Stimulated activated CD4-positive, alpha-beta T cell treated with anti-CD3 and anti-CD28 coated beads, TNF-alpha, amount 100 ng/mL, for 48 hours (primary cell): ENCODE results near the gene CCDC88B.

Experiments
- DNase-seq, 3 donors: peaks; one replicate each; pipeline ENCODE4 v3.0.0-alpha.2; 2020; ENCODE audit warnings: low read depth in 3 of 3

CCDC88B gene

DNA sequence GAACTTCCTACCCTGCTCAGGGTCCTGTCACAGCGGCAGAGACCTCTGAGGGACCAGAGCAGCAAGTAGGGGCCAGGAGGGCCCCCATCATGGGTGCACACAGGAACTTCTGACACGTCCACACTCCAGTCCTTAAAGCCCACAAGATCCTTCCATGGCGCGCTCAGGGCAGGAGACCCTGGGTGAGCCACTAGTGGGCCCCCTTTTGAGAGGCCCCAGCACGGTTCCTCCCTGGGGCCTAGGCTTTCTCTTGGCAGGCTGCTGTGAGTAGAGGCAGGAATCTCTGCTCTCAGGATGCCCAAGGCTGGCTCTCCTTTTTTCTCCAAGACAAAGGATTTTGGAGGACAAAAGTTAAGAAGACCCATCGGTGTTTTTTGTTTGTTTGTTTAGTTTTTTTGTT lies 41.3 kb downstream of the CCDC88B start:
- DNase-seq = no peak

DNA sequence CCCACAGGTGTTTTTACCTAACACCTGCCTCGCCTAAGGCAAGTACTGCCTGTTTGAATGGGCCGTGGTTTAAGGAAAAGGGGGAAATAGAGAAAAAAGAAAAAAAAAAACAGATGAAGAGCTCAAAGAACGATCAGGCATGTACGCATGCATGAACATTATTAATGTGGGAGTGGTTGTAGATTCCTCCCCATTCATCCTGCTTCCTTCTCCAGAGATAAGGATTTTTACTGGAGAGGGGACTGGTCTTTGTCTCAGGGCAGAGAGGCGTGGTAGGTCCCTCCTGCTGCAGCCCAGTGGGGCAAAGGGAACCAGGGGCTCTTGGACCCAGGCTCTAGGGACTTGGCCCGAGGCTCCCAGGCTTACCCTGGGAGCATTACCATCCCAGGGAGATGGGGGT lies 42.0 kb downstream of the CCDC88B start:
- no peak for DNase-seq

DNA sequence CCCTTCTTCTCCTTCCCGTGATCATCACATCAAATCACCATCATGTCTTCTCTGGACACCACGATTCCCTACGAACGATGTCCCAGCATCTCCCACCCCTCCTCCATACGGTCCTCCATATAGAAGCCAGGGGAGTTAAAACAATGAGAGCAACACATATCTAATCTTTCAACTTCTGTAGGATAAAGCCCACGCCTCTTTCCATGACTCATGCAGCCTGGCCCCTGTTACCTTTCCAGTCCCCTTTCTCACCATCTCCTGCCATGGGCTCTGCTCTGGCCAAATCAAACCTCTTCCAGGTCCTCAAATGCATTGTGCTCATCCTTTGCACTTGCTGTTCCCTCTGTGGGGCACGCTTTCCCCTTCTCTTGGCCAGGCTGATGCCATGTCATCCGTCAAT lies 42.6 kb downstream of the CCDC88B start:
- no peak for DNase-seq

DNA sequence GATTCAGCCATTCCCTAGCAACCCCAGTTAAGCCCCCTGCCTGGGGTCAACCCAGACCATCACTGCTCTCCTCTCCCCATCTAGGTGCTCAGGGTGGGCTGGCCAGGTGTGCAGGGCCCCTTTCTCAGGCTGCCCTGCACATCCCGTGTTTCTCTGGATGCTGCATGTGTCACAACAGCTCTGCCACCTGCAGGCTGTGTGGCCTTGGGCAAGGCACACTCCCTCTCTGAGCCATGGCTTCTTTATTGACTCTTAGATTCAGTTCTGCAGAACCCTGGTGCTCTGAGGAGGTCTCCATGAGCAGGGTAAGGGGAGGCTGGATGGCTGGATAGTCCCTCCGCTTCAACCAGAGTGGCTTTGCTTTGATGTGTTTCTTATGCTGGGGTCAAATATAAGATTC lies 43.6 kb downstream of the CCDC88B start:
- no peak for DNase-seq

DNA sequence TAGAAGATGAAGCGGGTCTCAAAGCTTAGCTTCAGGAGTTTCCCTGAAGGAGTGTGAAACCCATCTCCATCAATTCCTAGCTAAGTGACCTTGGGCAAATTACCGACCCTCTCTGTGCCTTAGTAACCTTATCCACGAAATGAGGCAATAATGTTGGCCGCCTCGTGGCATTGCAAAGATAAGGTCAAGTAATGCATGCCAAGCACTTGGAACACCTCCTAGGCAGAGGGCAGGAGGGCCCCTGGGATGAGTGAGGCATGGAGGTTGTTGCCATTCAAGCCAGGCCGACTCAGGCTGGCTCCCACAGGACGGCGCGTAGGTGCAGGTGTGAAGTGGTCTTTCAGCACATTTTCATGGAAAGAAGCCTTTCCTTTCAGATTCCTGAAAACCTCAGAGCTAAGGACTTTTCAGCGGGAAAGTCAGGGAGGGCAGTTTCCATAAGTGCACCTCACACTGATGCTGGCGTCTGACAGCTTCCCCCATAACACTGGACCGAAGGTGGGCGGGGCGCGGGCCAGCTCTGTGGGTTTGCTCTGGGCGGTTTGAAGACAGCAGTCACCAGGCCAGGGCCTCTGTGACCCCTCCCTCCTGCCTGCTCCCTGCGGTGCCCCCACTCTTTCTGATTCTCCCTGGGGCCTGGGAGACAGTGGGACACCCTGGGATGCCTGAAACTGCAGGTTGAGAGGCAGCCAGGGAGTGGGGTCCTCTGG lies 44.2 kb downstream of the CCDC88B start:
- DNase-seq = no peak

DNA sequence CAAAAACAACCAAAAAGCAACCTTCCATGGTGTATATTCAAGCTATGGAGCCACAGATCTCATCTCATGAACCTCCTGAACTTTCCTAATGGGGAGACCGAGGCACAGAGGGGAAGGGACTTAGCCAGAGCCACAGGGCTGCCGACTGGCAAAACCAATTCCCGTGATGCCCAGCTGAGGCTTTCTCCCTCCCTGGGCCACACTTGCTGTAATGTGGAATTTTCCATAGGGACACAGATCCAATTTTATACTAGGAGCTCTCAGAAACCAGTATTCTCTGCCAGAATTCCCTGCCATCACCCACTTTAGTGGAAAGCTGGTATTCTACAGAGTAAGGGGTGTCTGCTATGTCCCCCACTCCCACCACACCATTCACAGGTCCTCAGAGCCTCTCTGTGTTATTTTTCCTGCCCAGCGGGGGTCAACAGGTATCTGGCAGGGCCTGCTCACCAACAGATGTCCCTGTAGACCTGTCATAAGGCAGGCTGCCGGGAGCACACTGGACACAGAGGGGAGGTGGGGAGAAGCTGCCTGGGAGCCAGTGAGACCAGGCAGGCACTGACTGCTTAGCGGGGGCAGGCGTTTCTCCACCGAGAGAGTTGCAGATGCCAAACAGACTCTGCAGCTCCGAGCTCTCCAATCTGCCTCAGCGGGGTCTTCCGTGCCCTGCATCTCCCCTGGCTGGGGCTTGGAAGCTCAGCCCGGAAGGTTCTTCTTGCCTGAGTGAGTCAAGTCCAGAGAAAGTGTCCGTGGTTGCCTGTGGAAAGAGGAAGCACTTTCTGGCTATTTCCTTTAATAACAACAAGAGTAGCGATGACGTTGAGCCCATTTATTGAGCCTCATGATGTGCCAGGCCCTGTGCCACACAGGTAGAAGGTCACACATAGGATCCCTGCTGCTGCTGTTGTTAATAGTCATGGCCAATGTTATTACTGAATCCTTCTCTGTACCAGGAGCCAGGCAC lies 45.3 kb downstream of the CCDC88B start:
- DNase-seq = no peak

DNA sequence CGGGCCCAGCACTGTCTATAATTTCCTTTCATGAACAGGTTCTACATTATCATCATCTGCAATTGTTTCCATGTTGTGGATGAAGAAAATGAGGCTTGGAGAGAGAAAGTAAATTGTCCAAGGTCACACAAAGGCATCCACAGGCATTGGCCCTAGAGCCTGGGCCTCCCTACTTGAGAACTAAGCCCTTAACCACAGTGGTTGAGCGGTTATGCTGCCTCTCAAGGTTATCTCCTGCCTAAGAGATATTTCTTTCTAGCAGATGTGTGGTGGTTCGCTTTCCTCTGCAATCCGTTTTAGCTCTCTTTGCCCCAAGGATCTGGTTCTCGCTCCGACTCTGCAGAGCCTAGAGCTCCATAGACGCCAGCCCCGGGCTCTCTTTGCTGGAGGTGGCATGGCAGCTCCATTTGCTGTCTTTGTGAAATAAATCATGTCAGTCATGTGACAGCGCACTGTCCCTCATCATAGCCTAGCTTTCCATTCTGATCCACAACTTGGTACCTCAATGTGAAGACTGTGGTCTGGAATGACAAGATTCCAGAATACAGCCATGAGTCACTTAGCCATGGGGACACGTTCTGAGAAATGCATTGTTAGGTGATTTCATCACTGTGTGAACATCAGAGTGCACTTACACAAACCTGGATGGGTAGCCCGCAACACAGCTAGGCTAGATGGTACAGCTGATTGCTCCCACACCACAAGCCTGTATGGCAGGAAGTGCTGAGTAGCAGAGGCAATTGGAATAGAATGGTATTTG lies 46.1 kb downstream of the CCDC88B start:
- no peak for DNase-seq

DNA sequence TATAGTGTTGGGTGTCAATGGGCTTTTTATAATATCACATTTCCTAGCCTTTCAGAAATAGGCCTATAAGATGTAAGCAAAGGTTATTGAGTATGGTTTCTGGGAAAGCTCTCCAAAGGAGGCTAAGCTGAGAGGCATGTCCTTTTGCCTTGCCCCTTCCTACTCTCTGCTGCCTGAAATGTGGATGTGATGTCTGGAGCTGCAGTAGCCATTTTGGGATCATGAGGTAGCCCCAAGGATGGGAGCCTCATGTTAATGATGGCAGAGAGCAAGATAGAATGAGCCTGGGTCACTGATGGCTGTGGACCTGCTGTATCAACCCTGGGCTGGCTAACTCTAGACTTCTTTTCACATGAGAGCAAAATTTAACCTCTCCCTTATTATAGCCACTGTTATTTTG lies 47.9 kb downstream of the CCDC88B start:
- DNase-seq = no peak

DNA sequence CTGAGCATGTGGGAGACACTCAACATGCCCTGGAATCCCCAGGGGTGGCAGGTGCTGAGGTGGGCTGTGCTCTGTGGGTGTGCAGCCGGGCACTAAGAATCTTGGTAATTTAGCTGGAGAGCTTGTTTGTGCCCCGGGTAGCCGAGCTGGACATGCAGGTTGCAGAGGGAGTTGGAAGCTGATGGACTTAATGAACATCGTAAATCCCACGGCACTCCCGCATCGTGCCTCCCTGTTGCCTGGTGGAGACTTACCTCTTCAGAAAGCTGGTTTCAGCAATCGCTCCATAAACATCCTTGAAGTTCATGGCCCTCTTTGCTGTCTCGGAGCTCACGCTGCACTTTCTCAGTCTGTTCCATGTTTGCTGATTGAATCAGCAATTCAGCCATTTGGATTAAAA lies 48.9 kb downstream of the CCDC88B start:
- DNase-seq = no peak

DNA sequence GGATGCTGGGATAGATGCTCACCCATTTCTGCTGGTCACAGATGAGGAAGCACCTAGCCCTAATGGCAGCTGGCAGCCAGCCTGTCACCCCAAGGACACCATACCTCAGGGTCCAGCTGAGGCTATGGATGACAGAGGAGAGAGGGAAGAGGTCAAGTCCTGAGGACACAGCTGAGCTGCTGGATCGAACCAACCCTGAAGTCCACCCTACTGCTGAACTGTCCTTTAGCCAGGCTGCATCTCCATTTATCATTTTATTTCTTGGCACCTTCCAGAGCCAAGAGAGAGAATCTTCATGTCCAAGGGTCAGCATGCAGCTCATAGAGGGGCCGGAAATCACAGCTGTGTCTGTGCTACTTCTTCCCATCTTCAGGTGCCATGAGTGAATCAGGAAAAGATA lies 49.8 kb downstream of the CCDC88B start:
- no peak for DNase-seq

DNA sequence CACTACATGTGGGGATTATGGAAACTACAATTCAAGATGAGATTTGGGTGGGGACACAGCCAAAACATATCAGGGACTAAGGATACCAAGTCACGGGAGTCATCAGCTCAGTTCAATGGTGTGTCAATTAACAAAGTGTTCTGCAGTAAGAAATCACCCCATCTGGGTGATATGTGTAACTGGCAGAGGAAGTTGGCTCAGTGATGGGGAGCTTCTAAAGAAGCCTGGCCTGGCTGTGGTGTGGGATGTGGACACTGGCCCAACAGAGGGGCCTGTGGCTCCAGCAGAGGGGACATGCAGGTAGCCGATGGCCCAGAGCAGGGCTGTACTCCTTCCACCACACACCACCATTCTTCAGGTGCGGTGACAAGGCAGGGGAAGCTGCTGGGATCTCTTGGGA lies 50.6 kb downstream of the CCDC88B start:
- DNase-seq = no peak

DNA sequence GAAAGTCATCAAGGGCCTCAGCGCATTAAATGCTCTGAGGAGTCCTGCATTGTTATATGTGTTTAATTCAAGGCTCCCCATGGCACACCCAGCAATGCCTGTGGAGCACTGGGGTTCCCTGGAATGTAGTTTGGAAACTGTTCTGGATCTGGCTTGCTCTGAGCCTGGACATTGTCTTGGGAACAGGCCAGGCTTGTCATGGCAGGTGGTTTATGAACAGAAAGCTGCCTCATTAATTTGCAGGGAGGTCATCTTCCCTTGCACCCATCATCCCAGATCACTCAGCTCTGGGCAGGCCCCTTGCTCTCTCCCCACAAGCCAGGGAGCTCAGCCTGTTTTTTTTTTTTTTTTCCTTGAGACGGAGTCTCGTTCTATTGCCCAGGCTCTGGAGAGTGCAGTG lies 51.8 kb downstream of the CCDC88B start:
- DNase-seq = no peak

DNA sequence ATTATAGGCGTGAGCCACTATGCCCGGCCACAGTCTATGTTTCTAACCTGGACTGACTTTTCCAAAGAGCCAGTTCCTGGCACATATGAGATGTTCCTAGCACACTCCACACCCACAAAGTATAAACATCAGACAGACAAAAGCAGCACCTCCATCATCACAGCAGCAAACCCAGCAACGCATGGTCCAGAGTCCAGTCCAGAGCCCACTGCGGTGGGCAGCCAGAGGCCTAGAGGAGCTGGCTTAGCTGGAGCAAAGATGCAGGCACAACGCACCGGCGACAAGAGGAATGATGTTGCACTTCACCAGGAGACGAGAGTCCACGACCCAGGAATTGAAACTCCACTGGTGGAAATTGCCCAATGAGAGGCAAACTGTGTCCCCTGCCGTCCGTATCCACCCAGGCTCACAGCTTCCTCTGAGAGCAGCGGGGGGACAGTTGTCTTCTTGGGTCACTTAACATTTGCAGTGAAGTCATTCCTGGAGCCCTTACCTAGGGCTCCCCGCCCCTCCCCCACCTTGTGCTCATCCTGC lies 55.6 kb downstream of the CCDC88B start:
- DNase-seq = no peak

DNA sequence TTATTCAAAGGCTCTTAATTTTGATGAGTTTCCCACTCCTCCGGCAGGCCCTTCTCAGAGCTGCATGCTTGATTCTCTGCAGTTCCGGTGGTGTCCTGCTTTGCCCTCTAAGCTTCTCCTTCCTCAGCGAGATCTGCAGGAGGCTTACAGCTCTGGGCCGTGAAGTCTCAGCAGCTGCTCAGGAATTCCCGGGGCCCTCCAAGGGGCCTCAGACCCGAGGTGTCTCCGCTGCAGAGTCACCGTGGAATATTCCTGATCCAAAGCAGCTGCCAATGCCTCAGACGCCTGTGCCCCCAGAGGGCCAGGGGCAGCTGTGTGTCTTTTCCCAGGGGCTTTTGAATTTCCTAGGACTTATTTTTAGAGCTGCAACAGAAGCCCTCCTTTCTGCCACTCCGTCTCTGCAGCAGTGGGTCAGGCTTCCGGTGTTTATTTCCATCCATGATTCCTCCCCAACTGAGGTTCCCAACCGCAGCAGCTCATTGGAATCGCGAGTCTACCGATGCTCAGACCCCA lies 56.1 kb downstream of the CCDC88B start:
- DNase-seq = no peak

DNA sequence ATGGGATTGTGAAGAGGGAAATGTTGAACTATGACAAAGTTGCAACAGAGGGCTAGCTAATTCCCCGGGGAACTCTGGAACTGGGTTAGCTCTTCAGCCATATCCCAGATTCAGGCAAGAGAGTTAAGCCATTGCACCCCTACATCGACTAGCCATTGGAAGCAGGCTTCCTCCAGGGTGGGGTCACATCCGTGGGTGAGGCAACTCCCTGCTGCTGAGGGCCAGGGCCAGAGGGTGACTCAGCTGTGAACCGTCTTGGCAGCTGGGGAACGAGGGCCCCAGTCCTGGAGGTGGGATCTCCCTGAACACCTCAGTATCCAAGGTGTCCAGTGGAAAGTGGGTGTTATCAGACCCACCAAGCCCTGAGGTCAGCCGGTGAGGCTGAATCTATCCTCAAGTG lies 60.1 kb downstream of the CCDC88B start:
- DNase-seq = no peak

DNA sequence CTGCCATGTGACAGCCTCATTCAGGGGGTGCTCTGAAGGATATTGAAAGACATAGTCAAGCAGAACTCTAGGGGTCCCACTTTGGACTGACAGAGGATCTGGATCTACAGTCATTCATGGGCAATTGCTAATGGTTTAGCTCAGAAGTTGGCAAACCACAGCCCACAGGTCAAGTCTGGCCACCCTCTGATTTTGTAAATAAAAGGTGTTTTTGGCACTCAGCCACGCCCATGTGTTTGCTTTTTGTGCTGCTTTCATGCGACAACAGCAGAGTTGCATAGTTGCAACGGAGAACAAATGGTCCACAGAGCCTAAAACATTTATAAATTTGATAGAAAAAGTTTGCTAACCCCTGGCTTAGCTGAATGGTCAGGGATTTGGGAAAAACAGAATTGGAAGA lies 60.7 kb downstream of the CCDC88B start:
- no peak for DNase-seq

DNA sequence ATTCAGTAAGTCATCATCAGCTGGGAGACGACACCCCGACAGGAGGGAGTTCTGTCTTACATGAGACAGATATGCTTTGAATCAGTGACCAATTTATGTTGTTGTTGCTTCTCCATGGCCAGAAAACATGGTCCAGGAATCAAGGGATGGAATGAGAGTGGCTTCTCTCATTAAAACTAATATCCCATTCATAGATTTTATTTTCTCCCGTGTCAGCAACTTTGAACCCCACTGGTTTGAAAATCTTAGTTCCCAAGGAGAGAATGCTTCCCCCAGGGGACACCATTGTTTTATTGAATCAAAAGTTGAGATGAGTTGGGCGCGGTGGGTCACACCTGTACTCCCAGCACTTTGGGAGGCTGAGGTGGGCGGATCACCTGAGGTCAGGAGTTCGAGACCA lies 61.8 kb downstream of the CCDC88B start:
- DNase-seq = no peak

DNA sequence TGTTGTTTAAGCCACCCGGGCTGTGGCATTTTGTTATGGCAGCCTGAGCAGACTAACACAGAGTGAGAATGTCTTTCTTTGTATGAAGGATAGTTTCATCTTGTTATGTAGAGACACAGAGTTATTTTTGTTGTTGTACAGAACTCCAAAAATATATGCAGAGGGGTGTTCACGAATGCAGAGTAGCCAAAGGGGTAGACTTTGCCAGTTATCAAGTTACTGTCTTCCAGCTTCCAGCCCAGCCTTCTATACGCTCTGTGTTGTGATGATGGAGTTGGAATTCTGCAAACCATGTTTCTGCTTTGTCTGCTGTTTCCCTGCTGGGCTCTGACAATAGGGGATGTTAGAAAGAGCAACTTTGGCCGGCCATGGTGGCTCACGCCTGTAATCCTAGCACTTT lies 63.1 kb downstream of the CCDC88B start:
- DNase-seq = no peak

DNA sequence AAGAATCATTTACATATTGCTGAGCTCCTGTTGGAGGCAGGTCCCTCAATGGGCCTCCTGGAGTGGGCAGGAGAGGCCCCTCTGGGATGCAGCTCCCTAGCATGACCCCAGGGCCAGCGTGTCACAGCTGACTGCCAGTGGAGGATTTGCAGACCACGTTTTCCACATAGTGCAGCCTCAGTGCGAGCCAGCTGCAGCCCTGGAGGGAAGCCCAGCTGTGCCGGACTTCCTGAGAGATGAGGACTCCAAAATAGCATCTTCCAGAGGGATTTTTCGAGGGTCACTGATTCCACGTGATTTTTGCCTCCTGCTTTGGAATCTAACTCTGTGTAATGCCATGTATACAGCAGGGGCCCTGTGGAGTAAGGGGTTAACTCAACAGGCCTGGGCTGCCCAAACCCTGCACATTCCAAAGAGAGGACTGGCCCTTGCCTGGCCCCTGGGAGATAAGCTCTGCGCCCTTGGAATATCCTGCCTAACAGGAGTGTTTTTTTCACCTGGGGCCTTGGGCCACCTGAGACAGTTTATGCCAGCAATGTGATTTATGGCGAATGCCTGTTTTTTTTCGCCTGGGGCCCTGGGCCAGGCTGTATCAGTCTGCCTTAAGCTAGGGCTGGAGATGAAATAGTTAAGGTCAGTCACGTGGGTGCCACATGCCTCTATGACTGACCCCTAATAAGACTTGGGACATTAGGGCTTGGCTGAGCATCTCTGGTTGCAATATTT lies 66.4 kb downstream of the CCDC88B start:
- no peak for DNase-seq
